ENCODE measurements around the gene HOXC5.

HOXC5 gene

GRCh38 chr12:54052438-54053002 lies 19.7 kb downstream of the HOXC5 start:
- no peak overlapping the region for H3K4me3 ChIP-seq (ENCODE audit: control insufficient read depth, low read depth, low read length)
- no peak for TF ChIP-seq CTCF (IDR thresholded peaks at IDR 0.05; ENCODE audit: control insufficient read depth, insufficient read depth, low read depth, low read length, missing control alignments)
- no peak for DNase-seq (ENCODE audit: low read depth)

- no peak for TF ChIP-seq CTCF (IDR thresholded peaks at IDR 0.05; ENCODE audit: control insufficient read depth, insufficient read depth, low read depth, low read length, missing control alignments)
- no peak for DNase-seq (ENCODE audit: low read depth)
- H3K4me3 ChIP-seq (ENCODE audit: control insufficient read depth, low read depth, low read length): peak overlapping the region; percentile 39
These were observed 20.3 kb downstream of the HOXC5 start for GRCh38 chr12:54053003-54053750.

- peak within 1 kb of the TSS; percentile 39 for H3K4me3 ChIP-seq (ENCODE audit: control insufficient read depth, low read depth, low read length)
- TF ChIP-seq CTCF (IDR thresholded peaks at IDR 0.05; ENCODE audit: control insufficient read depth, insufficient read depth, low read depth, low read length, missing control alignments): no peak
- no peak for DNase-seq (ENCODE audit: low read depth)
These were observed 21.2 kb downstream of the HOXC5 start, which contains the start of gene HOXC4 for GRCh38 chr12:54053751-54054741. Gene HOXC4, plus strand, starts transcription at chr12:54053835. Its CDS starts 88 bp downstream, at chr12:54053923.

- DNase-seq (ENCODE audit: low read depth): no peak
- no peak for TF ChIP-seq CTCF (IDR thresholded peaks at IDR 0.05; ENCODE audit: control insufficient read depth, insufficient read depth, low read depth, low read length, missing control alignments)
- no peak overlapping the region for H3K4me3 ChIP-seq (ENCODE audit: control insufficient read depth, low read depth, low read length)
These were observed 21.9 kb downstream of the HOXC5 start for GRCh38 chr12:54054742-54055194.

- no peak overlapping the region for H3K4me3 ChIP-seq (ENCODE audit: control insufficient read depth, low read depth, low read length)
- TF ChIP-seq CTCF (IDR thresholded peaks at IDR 0.05; ENCODE audit: control insufficient read depth, insufficient read depth, low read depth, low read length, missing control alignments): no peak
- no peak for DNase-seq (ENCODE audit: low read depth)
These were observed 22.7 kb downstream of the HOXC5 start for GRCh38 chr12:54055552-54055951.

GRCh38 chr12:54056110-54056509 lies 23.3 kb downstream of the HOXC5 start:
- no peak overlapping the region for H3K4me3 ChIP-seq (ENCODE audit: control insufficient read depth, low read depth, low read length)
- no peak for TF ChIP-seq CTCF (IDR thresholded peaks at IDR 0.05; ENCODE audit: control insufficient read depth, insufficient read depth, low read depth, low read length, missing control alignments)
- no peak for DNase-seq (ENCODE audit: low read depth)
